HG03432 (cell line): ENCODE measurements around the gene SLX4IP.
"Not testable (repeated sequence)": the region's sequence is repeated elsewhere in the genome, so short reads cannot be mapped to it uniquely, and the experiment has no call there.

Source experiments
- ATAC-seq: cut with Tn5 transposase; IDR thresholded peaks from one replicate; pipeline ENCODE4 v1.9.1; 2021; ENCODE audit warnings: mild to moderate bottlenecking, moderate library complexity; ENCODE audit not compliant: unreplicated experiment

SLX4IP gene

GRCh38 chr20:10595985-10596384 lies 160.9 kb downstream of the SLX4IP start:
- ATAC-seq = no peak

GRCh38 chr20:10596710-10597121 lies 161.6 kb downstream of the SLX4IP start:
- no peak for ATAC-seq

GRCh38 chr20:10597637-10598036 lies 162.5 kb downstream of the SLX4IP start:
- no peak for ATAC-seq

GRCh38 chr20:10602221-10602871 lies 167.2 kb downstream of the SLX4IP start:
- ATAC-seq = no peak

GRCh38 chr20:10603378-10603777 lies 168.3 kb downstream of the SLX4IP start:
- no peak for ATAC-seq

- no peak for ATAC-seq
Observed at GRCh38 chr20:10603971-10604864, 169.1 kb downstream of the SLX4IP start.

- no peak for ATAC-seq
Observed at GRCh38 chr20:10604865-10605440, 169.8 kb downstream of the SLX4IP start.

GRCh38 chr20:10605547-10606195 lies 170.6 kb downstream of the SLX4IP start:
- ATAC-seq = no peak

- ATAC-seq = no peak
Observed at GRCh38 chr20:10609276-10609675, 174.2 kb downstream of the SLX4IP start.

GRCh38 chr20:10609770-10610169 lies 174.7 kb downstream of the SLX4IP start:
- no peak for ATAC-seq

- no peak for ATAC-seq
Observed at GRCh38 chr20:10610251-10610650, 175.1 kb downstream of the SLX4IP start.

- ATAC-seq = peak; percentile 82
Observed at GRCh38 chr20:10611357-10611756, 176.3 kb downstream of the SLX4IP start.

- ATAC-seq = not testable (repeated sequence)
Observed at GRCh38 chr20:10613426-10613825, 178.3 kb downstream of the SLX4IP start.

GRCh38 chr20:10613911-10614310 lies 178.8 kb downstream of the SLX4IP start:
- no peak for ATAC-seq

GRCh38 chr20:10616212-10616611 lies 181.1 kb downstream of the SLX4IP start:
- ATAC-seq = no peak

- ATAC-seq = not testable (repeated sequence)
Observed at GRCh38 chr20:10617549-10618133, 182.5 kb downstream of the SLX4IP start.

GRCh38 chr20:10618611-10619245 lies 183.6 kb downstream of the SLX4IP start:
- no peak for ATAC-seq

GRCh38 chr20:10619427-10619826 lies 184.3 kb downstream of the SLX4IP start:
- ATAC-seq = no peak

- no peak for ATAC-seq
Observed at GRCh38 chr20:10621149-10621548, 186.0 kb downstream of the SLX4IP start.

- ATAC-seq = no peak
Observed at GRCh38 chr20:10622657-10623418, 187.7 kb downstream of the SLX4IP start.
